Tibial artery (tissue), 4 donors: ENCODE measurements around the gene CASTOR2.
"Not testable (repeated sequence)": the region's sequence is repeated elsewhere in the genome, so short reads cannot be mapped to it uniquely, and the experiment has no call there.

Source experiments
- DNase-seq, 2 donors: peaks; one replicate each; pipeline ENCODE4 v3.0.0-alpha.2; 2019
- H3K27ac ChIP-seq, 2 donors: fragments of 200-600 bp; sonication (generic) in 1 of 2; 1 replicate in 1 of 2; 2 replicates in 1 of 2; pipeline ENCODE4 v1.5.1; 2018 to 2019; ENCODE audit warnings: mild to moderate bottlenecking in 1 of 2
- H3K27me3 ChIP-seq, 2 donors: fragments of 200-600 bp; sonication (generic) in 1 of 2; one replicate each; pipeline versions ENCODE4 v1.5.1 to v1.6.0; 2016 to 2019
- H3K36me3 ChIP-seq, 3 donors: fragments of 200-600 bp; sonication (generic) in 2 of 3; one replicate each; pipeline ENCODE4 v1.5.1; 2016 to 2019; ENCODE audit warnings: mild to moderate bottlenecking in 2 of 3
- H3K4me1 ChIP-seq, 4 donors: fragments of 200-600 bp; sonication (generic) in 2 of 4; 1 replicate in 3 of 4; 2 replicates in 1 of 4; pipeline ENCODE4 v1.5.1; 2016 to 2019
- H3K4me3 ChIP-seq, 2 donors: fragments of 200-600 bp; sonication (generic) in 1 of 2; 1 replicate in 1 of 2; 2 replicates in 1 of 2; pipeline ENCODE4 v1.5.1; 2018 to 2019; ENCODE audit warnings: mild to moderate bottlenecking in 2 of 2
- H3K9me3 ChIP-seq, 3 donors: fragments of 200-600 bp; sonication (generic) in 1 of 3; one replicate each; pipeline ENCODE4 v1.5.1; 2016 to 2019
- CTCF ChIP-seq, 2 experiments: fragments of 200-600 bp in 1 of 2; fragments of 450-650 bp in 1 of 2; IDR thresholded peaks; one replicate each; pipeline ENCODE4 v1.5.1; 2017 to 2019; ENCODE audit warnings: antibody characterized with exemption in 2 of 2, mild to moderate bottlenecking in 1 of 2, moderate library complexity in 1 of 2
- intact Hi-C: fragments of 100-400 bp; cut with DNase I; formaldehyde crosslinking; loops from one replicate; pipeline ENCODE4 v1.15.0; 2023; ENCODE audit warnings: low total_unique reads

CASTOR2 gene

GRCh38 chr7:74966909-74967308, 2.4 kb downstream of the CASTOR2 start:
- H3K36me3 ChIP-seq, H3K27ac ChIP-seq, H3K9me3 ChIP-seq, H3K4me3 ChIP-seq, H3K4me1 ChIP-seq, H3K27me3 ChIP-seq, DNase-seq, intact Hi-C loops: not testable (repeated sequence)

- H3K27me3 ChIP-seq, H3K27ac ChIP-seq, H3K4me1 ChIP-seq, H3K36me3 ChIP-seq, DNase-seq, intact Hi-C loops, H3K9me3 ChIP-seq, H3K4me3 ChIP-seq: not testable (repeated sequence)
Measured at GRCh38 chr7:74971431-74971830, 6.9 kb downstream of the CASTOR2 start.

DNA sequence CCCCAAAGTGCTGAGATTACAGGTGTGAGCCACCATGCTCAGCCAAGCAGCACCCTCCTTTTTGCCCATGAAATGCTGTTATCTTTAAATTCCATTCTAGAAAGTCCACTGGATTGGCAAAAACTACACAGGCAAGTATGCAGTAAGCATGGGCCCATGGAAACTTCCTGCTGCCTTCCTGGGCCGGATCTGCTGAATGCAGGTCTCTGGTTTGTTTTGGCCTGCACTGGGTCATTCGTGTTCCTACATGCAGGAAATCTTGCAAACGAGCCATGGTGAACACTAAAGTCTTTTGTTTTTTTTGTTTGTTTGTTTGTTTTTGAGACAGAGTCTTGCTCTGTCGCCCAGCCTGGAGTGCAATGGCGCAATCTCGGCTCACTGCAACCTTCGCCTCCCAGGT, 7.9 kb downstream of the CASTOR2 start:
- H3K9me3 ChIP-seq, intact Hi-C loops, H3K27ac ChIP-seq, H3K4me3 ChIP-seq, DNase-seq, H3K4me1 ChIP-seq, H3K36me3 ChIP-seq, H3K27me3 ChIP-seq: not testable (repeated sequence)

- peak in 1 of 2 donors; percentile 15 for DNase-seq
- H3K36me3 ChIP-seq, H3K4me1 ChIP-seq, intact Hi-C loops, H3K27me3 ChIP-seq, H3K4me3 ChIP-seq, H3K27ac ChIP-seq, H3K9me3 ChIP-seq: not testable (repeated sequence)
Measured at GRCh38 chr7:74975959-74976358, 11.5 kb downstream of the CASTOR2 start.

- H3K9me3 ChIP-seq, H3K27me3 ChIP-seq, H3K27ac ChIP-seq, intact Hi-C loops, H3K36me3 ChIP-seq, H3K4me3 ChIP-seq, H3K4me1 ChIP-seq: not testable (repeated sequence)
- peak in 1 of 2 donors; percentile 0 for DNase-seq
Measured at GRCh38 chr7:74977523-74977922, 13.0 kb downstream of the CASTOR2 start.

DNA sequence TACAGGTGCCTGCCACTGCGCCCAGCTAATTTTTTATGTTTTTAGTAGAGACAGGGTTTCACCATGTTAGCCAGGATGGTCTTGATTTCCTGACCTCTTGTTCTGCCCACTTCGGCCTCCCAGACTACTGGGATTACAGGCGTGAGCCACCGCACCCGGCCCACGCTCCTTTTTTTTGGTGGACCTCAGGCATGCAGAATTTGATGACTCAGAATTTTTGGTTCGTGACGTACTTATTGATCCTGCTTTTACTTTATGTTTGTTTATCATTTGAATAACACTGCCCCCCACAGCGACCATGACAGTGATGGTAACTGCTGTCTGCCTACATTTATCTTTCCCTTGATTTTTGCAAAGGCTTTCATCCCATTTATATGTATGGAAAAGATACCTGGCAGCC, 23.9 kb downstream of the CASTOR2 start:
- DNase-seq, intact Hi-C loops, H3K4me3 ChIP-seq, H3K27me3 ChIP-seq, H3K4me1 ChIP-seq, H3K36me3 ChIP-seq, H3K27ac ChIP-seq, H3K9me3 ChIP-seq: not testable (repeated sequence)

- H3K27ac ChIP-seq = no peak overlapping the region
- intact Hi-C loops = no loop called here
- H3K4me1 ChIP-seq = peaks cover 0 to 8% (median 0%) of the 10 kb centered on the region in 4 donors
- no peak for DNase-seq
- no peaks in the 10 kb centered on the region for H3K36me3 ChIP-seq
- H3K4me3 ChIP-seq = no peak overlapping the region
- no peaks in the 10 kb centered on the region for H3K27me3 ChIP-seq
- no peak for TF ChIP-seq CTCF (IDR thresholded peaks at IDR 0.05)
- no peaks in the 10 kb centered on the region for H3K9me3 ChIP-seq
Measured at GRCh38 chr7:74993121-74993520, 28.6 kb downstream of the CASTOR2 start.

DNA sequence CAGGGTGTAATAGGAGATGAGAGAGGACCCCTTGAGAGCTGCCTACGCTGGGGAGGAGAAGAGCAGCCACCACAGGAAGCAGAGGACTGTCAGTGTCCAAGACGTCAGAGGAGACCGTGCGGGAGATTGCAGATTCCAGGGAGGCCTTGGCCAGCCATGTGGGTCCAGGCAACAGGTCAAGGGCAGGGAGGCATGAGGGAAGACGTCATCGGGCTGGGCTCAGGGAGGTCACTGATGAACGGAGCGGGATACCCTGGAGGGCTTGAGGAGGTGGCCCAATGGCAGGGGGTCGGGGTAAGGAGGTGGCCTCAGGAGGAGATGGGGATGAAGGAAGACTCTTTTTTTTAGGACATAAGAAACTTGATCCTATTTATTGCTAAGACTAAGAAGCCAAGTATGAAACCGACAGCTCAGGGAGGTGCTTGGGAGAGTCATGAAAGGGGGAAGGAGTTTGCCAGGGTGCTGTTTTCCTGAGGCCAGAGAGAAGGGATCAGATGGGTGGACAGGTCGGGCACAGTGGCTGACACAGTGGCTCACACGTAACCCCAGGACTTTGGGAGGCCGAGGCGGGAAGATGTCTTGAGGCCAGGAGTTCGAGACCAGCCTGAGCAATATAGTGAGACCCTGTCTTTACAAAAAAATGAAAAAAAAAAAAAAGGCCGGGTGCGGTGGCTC, 30.5 kb downstream of the CASTOR2 start:
- H3K4me3 ChIP-seq, intact Hi-C loops, H3K27me3 ChIP-seq, H3K9me3 ChIP-seq, H3K27ac ChIP-seq, H3K36me3 ChIP-seq, DNase-seq, H3K4me1 ChIP-seq: not testable (repeated sequence)

GRCh38 chr7:74996361-74996760, 31.9 kb downstream of the CASTOR2 start:
- H3K4me3 ChIP-seq, DNase-seq, H3K27me3 ChIP-seq, H3K9me3 ChIP-seq, H3K4me1 ChIP-seq, H3K36me3 ChIP-seq, intact Hi-C loops, H3K27ac ChIP-seq: not testable (repeated sequence)

DNA sequence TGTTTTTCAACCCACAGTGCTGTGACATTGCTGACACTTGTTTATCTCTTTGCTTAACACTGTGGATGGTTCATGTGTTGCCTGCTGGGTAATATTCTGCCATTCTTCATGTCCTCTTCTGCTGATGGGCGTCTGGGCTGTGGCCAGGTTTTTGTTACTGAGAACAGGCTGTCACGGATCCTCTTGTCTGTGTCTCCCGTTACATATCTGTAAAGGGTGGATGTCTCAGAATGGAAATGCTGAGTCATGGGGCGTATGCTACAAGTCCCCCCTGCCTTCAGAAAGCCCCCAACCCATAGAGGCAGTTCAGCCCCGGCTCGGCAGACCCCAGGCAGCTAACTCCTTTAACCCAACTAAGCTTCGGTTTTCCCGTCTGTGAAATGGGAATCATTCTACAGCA, 33.3 kb downstream of the CASTOR2 start:
- H3K36me3 ChIP-seq, DNase-seq, H3K9me3 ChIP-seq, H3K4me1 ChIP-seq, H3K27ac ChIP-seq, H3K27me3 ChIP-seq, H3K4me3 ChIP-seq, intact Hi-C loops: not testable (repeated sequence)

DNA sequence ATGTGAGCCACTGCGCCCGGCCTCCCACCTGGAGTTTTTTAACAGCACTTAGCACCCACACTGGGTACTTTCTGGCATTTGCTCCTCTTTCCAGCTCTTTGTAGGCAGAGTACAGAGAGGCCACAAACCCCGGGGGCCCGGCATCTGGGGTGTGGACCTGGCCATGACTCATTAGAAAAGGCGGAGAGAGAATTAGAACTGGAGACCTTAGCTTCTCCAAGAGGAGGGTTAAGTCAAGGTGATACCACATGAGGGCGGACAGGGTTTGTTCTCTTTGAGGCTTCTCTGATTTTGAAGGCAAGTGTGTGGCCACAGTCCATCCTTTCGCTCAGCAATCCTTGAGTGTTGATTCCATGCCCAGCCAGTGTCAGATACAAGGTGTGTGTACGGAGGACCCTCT, 36.9 kb downstream of the CASTOR2 start:
- DNase-seq, H3K9me3 ChIP-seq, H3K4me1 ChIP-seq, intact Hi-C loops, H3K27me3 ChIP-seq, H3K36me3 ChIP-seq, H3K27ac ChIP-seq, H3K4me3 ChIP-seq: not testable (repeated sequence)
